GM21367 (cell line): Measurements from ENCODE around the gene BAMBI.
A peak's percentile ranks its signal among the peaks of the same experiment; 100 is the strongest.
"Not testable (repeated sequence)": the region's sequence is repeated elsewhere in the genome, so short reads cannot be mapped to it uniquely, and the experiment has no call there.

ENCODE experiments used
- ATAC-seq: cut with Tn5 transposase; IDR thresholded peaks from one replicate; pipeline ENCODE4 v1.9.1; 2021; ENCODE audit not compliant: unreplicated experiment

BAMBI gene, protein sequence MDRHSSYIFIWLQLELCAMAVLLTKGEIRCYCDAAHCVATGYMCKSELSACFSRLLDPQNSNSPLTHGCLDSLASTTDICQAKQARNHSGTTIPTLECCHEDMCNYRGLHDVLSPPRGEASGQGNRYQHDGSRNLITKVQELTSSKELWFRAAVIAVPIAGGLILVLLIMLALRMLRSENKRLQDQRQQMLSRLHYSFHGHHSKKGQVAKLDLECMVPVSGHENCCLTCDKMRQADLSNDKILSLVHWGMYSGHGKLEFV

DNA sequence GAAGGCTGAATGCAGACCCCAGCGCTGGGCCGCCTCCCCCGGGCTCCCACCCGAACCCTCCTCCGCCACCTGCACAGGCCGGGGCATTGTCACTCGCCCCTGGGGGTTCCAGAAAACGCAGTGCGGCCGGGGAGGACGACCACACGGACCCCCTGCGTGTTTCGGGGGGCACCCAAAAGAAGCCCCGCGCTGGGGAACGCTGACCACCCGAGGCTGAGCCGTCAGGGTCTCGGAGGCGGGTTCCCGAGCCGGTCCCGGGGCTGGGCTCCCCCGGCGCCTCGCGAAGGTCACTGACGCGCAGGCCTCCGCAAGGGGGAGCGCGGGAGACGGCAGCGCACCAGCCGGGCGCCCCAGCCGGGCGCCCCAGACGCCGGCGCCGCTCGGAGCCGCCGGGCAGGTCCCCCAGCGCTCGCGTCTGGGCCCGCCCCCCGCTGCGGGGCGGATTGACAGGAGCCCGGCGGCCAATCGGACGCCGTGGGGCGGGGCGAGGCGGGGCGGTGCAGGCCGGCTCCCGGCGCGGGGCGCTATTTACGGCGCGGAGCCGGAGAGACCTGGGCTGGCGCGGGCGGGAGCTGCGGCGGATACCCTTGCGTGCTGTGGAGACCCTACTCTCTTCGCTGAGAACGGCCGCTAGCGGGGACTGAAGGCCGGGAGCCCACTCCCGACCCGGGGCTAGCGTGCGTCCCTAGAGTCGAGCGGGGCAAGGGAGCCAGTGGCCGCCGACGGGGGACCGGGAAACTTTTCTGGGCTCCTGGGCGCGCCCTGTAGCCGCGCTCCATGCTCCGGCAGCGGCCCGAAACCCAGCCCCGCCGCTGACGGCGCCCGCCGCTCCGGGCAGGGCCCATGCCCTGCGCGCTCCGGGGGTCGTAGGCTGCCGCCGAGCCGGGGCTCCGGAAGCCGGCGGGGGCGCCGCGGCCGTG lies at the start of gene BAMBI:
Gene BAMBI, plus strand, starts transcription at position 554 of the 920 bp plus-strand sequence. CDS start 377 bp downstream, outside the sequence.
- peak; percentile 98 for ATAC-seq

DNA sequence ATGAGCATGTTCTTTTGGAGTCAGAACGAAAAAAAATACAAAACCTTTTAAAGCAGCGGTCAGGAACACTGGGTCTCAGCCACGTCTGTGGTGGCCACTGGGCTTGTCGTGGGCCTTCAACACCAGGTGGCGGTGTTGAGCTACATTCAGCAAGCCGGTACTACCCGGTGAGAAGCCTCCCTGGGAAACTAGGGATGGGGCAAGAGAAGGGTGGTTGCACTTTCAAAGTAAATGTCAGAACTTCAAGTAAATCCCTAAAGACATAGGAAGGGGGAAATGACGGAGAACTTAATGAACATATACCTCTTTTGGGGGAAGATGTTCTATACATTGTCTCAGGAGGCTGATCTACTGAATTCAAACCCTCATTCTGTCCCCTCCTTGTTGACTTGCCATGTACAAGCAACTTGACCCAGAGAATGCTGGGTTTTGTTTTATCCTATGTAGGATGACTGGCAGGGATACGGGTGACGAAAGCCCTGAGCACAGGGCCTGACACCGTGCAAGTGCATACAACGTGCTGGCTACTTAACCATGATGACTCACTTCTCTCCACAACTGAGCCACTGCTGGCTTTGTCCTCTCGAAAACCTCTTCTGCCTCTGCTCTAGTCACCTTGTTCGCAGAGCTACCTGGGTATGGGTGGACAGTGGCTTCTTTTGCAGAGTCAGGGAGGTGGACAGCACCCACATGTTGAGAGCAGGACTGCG lies 49.0 kb upstream of the BAMBI start:
- ATAC-seq, result peak; percentile 77

DNA sequence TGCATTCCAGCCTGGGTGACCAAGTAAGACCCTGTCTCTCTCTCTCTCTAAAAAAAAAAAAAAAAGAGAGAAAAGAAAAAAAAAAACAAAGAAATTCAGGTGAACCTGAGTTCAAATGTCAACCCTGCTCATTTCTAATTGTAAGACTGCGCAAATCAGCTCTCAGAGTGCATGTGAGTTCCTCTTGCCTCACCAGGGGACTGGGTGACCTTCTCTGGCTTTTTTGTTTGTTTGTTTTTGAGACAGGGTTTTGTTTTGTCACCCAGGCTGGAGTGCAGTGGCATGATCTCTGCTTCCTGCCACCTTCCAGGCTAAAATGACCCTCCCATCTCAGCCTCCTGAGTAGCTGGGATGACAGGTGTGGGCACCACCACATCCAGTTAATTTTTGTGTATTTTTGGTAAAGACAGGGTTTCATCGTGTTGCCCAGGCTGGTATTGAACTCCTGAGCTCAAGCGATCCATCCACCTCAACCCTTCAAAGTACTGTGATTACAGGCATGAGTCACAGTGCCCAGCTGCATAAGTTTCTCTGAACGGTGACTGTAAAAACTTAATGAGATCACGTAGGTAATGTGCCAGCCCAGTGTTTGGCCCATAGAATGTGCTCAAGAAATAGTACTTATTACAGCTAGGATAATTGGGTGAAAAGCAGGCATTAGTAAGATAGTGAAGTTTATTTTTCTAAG lies 45.3 kb upstream of the BAMBI start:
- no peak for ATAC-seq

DNA sequence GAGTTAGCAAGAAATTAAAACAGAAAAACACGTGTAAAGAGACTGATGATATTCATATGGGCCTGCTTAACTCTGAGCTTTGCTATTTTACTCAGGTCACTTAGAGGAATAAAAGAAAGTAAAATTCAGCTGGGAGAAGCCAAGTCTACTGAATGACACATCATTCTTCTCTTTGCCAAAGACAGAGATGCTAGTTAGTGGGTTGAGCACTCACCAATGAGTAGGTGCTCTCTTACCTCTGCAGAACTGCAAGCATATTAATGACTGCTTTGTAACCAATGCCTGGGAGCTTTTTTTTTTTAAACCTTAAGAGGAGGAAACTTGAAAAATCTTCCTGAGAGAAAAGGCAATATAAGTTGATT lies 44.8 kb upstream of the BAMBI start:
- ATAC-seq, result no peak

DNA sequence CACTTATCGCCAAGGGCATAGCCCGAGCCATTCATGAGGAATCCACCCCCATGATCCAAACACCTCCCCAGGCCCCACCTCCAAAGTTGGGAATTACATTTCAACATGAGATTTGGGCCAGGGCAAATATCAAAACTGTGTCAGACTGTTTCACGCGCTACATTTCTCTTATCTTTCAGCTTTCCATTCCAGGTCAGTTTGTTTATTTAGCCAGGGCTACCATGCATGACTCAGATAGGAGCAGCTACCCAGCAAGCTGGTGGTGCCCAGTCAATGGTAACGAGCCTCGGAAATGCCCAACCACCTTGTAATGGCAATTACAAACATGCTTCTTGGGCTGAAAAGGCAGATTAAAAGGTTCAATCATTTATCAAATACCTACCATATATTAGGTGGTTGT lies 43.6 kb upstream of the BAMBI start:
- ATAC-seq, result no peak

DNA sequence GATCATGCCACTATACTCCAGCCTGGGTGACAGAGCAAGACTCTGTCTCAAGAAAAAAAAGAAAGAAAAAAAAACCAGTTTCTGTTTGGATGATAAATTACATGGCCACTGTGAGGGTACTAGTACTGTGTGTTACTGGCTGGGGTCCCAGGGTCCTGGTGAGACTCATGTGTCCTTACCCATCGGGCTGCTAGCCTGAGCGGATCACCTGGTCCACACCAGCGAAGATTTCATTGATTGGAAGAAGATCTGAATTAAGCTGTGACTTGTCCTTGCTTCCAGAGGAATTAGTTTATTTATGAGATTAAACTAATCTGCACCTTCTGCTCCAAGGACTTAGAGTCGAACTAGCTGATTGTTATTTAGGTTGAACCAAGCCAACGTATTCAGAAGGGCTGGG lies 40.0 kb upstream of the BAMBI start:
- no peak for ATAC-seq

DNA sequence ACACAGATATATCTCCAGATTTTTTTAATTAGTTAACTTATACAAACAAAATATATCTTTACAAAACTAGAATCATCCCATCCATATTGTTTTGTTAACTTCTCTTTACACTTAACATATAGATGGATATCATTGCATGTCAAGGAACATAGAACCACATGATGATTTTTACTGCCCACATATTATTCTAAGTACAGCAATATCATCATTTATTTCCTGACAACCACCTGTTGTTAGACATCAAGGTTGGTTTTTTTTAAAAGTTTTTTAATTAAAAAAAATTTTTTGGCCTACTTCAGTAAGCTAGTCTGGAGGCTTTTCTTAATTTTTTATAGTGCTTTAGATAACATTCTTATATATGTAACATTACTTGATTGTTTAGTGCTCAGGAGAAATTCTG lies 38.9 kb upstream of the BAMBI start:
- ATAC-seq, result no peak

DNA sequence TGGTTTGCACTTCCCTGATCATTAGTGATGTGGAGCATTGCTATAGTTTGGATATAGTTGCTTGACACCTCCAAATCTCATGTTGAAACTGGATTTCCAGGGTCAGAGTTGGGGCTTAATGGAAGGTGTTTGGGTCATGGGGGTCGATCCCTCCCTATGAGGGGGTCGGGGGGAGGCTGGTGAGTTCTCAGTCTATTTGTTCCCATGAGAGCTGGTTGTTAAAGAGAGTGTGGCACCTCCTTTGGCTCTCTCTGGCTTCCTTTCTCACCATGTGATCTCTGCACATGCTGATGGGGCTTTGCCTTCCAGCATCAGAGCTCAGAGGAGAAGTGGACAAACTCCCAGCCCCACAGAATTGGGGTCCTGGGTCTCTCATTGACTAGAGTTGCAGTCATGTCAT lies 36.8 kb upstream of the BAMBI start:
- no peak for ATAC-seq

DNA sequence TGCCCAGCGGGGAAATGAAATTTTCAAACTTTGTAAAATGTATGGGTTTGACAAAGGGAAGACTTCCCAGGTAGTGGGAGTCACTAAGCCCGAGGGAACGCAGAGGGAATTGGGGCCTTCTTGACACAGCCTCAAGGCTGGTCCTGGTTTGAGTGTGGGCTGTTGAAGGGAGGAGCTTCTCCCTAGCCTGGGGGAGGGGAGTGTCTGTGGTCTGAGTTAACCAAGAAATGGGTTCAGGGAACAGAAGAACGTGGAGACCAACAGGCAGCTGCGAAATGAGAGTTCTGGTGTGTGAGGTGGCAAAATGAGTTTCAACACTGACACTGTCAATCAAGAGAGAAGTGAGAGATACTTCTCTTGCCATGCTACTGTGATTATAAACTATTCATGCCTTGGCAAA lies 32.7 kb upstream of the BAMBI start:
- ATAC-seq, result no peak

DNA sequence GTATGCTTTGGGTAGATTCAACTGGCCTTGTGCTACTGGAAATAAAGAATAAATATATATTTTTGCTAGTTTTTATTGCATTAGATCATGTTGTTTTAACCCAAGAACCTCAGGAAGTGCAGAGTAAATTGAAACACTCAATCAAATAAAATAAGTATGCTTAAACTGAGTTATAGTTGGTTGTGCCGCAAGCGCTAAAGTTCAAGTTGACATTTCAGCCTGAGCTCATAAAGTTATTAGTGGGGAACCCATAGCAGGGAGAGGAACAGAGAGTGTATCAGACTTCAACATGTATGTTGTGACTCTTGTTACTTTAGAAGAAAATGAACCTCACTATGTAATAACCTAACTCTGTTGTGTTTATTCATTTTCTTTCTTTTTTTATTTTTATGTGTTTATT lies 25.2 kb upstream of the BAMBI start:
- ATAC-seq, result no peak

DNA sequence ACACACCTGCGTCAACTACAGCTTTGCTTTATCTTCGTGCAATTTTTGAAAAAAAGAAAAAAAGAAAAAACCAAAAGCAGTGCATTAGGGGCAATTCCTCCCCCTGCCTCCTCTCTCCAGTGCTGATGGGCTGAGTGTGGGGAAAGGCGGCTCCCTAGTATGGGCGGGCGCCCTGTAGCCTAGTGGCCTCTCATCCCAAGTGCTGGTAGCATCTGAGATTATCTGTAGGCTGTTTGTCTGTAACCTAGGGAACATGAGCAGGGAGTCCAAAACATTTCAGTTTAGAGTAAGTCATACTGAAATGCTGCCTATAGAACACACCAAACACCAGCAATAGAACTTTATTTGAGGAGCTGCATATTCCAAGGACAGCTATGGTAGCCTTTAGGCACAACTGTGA lies 24.6 kb upstream of the BAMBI start:
- no peak for ATAC-seq

DNA sequence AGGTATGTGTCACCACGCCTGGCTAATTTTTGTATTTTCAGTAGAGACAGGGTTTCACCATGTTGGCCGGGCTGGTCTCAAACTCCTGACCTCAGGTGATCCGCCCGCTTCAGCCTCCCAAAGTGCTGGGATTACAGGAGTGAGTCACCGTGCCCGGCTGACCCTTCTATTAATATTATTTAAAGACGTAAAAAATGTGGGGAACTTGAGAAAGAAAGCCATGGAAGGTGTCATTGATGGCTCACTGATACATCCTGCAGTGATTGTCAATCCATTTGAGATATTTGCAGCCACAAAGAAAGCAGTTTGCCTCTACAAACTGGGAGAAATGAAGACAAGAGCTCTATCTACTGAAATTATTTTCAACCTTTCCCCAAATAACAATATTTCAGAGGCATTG lies 18.5 kb upstream of the BAMBI start:
- ATAC-seq, result not testable (repeated sequence)

DNA sequence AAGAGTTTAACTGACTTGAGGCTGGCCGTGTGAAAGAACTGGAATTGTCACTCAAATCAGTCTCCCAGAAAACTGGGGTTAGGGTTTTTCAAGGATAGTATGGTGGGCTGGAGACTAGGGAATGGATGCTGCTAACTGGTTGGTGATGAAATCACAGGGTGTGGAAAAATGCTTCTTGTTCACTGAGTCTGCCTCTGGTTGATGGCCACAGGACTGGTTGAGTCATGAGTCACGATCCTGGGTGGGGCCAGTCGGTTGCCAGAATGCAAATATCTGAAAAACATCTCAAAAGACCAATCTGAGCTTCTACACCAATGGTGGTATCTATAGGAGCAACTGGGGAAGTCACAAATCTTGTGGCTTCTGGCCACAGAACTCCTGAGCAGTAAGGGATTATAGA lies 16.3 kb upstream of the BAMBI start:
- no peak for ATAC-seq

DNA sequence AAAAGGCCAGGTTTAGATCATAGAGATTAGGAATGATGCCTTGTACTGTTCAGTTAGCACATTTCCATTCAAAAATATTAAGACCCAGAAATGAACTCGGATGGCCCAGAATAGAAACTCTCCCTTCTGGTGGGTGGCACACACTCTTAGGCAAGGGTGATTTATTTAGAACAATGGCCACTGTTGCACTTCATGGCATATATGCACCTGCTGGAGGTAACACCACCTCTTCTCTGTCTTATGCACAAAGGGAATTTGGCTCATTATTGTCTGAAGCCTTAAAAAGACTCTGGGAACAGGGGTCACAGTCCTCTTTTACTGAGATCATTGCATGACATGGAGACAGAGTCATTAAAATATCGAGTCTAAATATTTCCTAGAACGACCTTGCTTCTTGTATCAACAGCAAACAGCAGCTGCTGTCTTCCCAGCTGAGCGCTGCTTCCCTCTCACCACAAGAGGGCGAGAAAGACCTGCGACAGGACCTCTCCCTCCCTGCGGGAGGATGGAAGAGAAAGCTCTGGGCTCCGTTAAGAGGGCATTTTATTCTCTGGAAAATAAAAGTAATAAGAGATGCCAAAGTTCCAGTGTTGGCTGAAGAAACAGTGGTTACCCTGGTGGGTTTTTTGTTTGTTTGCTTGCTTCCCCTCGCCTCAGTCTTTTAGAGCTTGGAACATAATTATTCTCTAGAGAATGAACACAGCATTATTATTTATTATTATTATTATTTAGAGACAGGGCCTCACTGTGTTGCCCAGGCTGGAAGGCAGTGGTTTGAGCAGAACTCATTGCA lies 13.5 kb upstream of the BAMBI start:
- ATAC-seq, result peak; percentile 95

DNA sequence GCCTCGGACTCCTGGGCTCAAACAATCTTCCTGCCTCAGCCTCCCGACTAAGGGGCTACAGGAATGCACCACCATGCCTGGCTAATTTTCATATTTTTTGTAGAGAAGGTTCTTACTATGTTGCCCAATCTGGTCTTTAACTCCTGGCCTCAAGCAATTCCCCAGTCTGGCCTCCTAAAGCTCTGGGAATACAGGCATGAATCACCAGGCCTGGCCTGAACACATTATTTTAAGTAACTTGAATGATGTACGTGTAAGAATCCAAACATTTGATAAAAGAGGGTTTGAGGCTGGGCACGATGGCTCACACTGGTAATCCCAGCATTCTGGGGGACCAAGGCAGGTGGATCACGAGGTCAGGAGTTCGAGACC lies 13.0 kb upstream of the BAMBI start:
- no peak for ATAC-seq

DNA sequence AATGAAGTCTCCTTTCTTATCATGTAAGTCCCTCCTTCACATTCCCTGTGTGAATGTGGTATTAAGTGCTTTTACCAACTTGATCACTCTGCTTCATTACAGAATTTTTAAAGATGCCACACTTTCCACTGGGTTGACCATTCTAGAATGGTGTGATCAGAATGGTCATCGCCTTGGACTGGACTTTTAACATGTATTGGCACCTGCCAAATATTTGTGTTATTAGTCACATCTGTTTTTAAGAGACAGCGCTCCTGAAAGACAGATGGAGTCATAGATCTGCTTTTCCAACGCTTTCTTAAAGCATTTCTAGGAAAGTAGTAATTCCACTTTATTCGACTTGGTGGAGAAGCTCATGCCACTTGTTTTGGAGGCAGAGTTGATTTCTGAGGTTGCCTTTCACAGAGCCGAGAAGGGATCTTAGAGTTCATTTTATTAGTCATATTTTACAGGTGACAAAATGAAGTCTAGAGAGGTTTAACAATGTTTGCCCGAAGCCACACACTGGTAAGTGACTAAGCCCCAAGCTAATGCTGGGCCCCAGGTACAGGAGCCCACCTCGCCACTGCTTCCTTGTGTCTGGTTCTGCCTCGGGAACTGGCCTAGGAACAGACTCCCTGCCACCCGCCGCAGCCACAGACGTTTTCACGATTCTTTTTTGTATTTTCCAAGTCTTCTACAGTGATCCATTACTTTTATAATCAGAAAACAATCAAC lies 10.4 kb upstream of the BAMBI start:
- ATAC-seq, result no peak

DNA sequence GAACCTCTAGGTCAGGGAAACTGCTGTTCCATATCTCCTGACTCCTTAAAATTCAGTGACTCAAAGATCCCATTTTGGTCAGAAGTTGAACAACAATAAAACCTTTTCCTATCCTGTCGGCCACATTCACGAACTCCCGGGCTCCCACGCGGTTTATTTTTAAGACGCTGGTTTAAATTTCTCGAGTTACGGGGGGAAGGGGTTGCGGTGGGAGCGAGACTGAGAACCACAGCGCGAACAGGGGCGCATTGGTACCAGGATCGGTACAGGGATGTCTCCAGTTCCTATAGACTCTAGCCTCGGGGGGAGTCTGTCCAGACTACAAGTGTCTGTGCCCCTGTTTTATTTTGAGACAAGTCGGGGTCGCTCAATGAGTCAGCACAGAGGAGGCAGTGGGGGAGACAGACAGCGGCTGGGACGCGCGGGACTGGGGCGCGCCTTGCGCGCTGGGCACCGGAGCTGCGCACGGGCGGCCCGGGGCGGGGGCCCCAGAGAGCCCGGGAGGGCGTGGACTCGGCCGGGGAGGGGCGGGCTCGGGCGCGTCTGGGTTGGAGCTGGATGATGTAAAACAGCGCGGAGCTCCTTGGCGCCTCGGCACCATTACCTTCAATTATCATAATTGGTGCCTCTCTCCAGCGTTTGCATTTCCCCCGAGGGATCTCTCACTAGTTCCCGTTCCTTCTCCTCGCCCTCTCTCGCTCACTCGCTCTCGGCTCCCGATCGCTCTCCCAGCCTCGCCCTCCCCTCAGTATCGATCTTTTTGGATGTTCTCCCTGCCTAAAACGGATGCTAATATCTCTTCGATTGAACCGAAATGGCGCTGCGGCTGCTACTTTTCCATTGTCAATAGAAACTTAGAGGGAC lies 8.7 kb upstream of the BAMBI start:
- no peak for ATAC-seq

DNA sequence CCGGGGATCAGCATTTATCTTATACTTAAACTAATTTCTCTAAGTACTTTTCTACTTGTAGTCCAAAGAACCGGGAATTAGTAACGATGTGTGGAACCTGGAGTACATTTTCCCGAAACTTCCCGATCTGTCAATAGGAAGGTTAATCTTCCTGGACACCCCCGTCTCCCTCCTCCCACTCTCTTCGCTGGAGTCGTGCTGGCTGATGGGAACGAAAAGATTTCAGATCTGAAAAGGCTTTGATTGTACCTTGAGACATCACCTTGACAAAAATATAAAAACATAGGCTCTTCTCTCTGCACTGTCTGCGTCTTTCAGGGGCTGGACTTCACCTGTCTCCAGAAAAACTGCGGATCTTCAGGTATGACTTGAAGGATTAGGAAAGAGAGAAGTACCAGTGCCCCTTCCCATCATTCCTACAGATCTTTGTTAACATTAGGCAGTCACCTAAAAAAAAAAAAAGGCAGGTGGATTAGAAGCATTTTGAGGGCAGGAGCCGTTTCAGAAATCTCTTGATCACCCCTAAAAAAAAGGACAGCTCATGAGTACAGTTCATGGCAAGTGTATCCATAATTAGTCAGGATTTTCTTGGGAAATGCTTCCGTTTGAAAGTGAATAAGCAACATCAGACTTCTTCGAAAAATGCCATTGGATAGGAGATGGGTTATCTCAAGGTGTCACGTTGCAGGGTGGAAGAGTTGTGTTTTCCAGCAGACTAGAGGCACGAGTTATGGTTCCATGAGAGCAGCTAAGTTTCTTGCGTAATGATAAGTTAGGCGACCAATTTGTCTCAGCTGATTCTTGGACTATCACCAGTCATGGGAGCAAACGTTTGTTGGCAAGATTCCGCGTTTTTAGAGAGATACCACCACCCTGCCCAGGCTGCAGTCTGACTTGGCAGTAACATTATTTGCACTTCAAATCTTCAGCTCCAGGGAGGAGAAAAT lies 7.8 kb upstream of the BAMBI start:
- no peak for ATAC-seq
